Psoas muscle (tissue), 8 donors: Measurements from ENCODE around the gene PDE1C. TPM values are rescaled to one million over a fixed set of nuclear protein-coding genes. Genes with fewer than 3 reads are reported as not detected.

Source experiments
- ATAC-seq, 4 donors: fragments of 200-7000 bp; cut with Tn5 transposase; one replicate each; pipeline ENCODE4 v1.9.1; 2020; ENCODE audit warnings: moderate library complexity in 3 of 4, mild to moderate bottlenecking in 2 of 4
- DNase-seq, 2 donors: peaks; one replicate each; pipeline ENCODE4 v3.0.0-alpha.2; 2020
- H3K27ac ChIP-seq: fragments of 200-600 bp; one replicate; pipeline ENCODE4 v1.8.0; 2022
- H3K27me3 ChIP-seq, 3 donors: fragments of 200-600 bp in 1 of 3; one replicate each; pipeline versions ENCODE4 v1.6.1 to v1.8.0; 2013 to 2022; ENCODE audit warnings: low read length in 2 of 3, mild to moderate bottlenecking in 2 of 3, moderate library complexity in 1 of 3; ENCODE audit not compliant: insufficient read depth in 3 of 3
- H3K36me3 ChIP-seq, 2 donors: fragments of 200-600 bp in 1 of 2; one replicate each; pipeline versions ENCODE4 v1.6.1 to v1.8.0; 2013 to 2022; ENCODE audit warnings: low read depth in 1 of 2, mild to moderate bottlenecking in 1 of 2, moderate library complexity in 1 of 2; ENCODE audit not compliant: insufficient read depth in 1 of 2
- H3K4me1 ChIP-seq: fragments of 200-600 bp; one replicate; pipeline ENCODE4 v1.8.0; 2022
- H3K4me3 ChIP-seq: fragments of 200-600 bp; one replicate; pipeline ENCODE4 v1.8.0; 2022; ENCODE audit warnings: mild to moderate bottlenecking
- H3K9me3 ChIP-seq: fragments of 200-600 bp; one replicate; pipeline ENCODE4 v1.8.0; 2022
- WGBS, 3 donors: extraction: QIAGEN DNeasy Blood & Tissue Kit; methylation state at CpG; one replicate each; pipeline versions ENCODE4 v1.1.6 to v1.1.7; 2013; 5-methylcytosine and 5-hydroxymethylcytosine counted together
- intact Hi-C, 2 donors: fragments of 100-400 bp; cut with DNase I; formaldehyde crosslinking; loops; one replicate each; pipeline versions ENCODE4 v1.11.0 to v1.14.2; 2022
- polyA plus RNA-seq, 3 donors: library from polyadenylated mRNA; stranded (reverse); fragments of 200-250 nt; gene quantifications; one replicate each; pipeline ENCODE4 v1.2.3, GENCODE V29; 2013
- total RNA-seq, 4 donors: library from RNA; stranded (reverse); fragmentation: NEBNext Ultra II Directional in 2 of 4; extraction: Animal tissue kit (Norgen Biotek cat#: 25700) in 2 of 4; gene quantifications; one replicate each; pipeline versions ENCODE4 v1.2.1 to v1.2.4, GENCODE V29; 2021 to 2023
- TF ChIP-seq, protein P1 (sequence below): fragments of 200-600 bp; IDR thresholded peaks from one replicate; pipeline ENCODE4 v1.8.0; 2022; ENCODE audit warnings: antibody characterized with exemption
- donor health status: healthy with polysubstance abuse.
- donor health status: DM: no; HTN: no; CAD: no; lungs with moderate emphysema.
- donor health status: Bipolar disorder and iron deficiency.
- donor health status: healthy.
- donor health status: DM: yes; HTN: yes; CAD: no.
- donor health status: DM: no; HTN: no; CAD: no.
- donor health status: DM: no; HTN: no; CAD: no.
- donor health status: DM: yes; HTN: yes; CAD: no.

The PDE1C gene
- total and polyA plus RNA-seq, 7 donors: 0.20 to 1.9 (median 0.64) TPM

DNA sequence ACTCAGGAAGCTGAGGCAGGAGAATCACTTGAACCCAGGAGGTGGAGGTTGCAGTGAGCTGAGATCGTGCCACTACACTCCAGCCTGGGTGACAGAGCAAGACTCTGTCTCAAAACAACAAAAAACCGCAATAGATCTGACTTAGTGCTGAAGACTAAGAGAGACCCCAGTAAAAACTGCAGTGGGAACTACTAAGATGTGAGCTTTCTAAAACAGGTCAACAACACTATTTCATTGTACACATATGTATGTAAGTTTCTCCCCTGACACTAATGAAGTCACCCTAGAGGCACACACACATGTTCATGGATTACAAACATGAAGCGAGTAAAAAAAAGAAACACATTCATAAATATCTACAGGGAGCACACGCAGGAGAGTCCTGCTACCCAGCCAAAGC is 68.3 kb downstream of the PDE1C start:
- H3K4me1 ChIP-seq: no peaks in the 10 kb centered on the region
- H3K36me3 ChIP-seq: no peaks in the 10 kb centered on the region
- intact Hi-C loops: no loop called here
- no peak overlapping the region for H3K4me3 ChIP-seq
- ATAC-seq (no peak), DNase-seq (no peak)
- 90 to 93% (median 93%) methylated on average over 4 of the region's 4 CpGs for WGBS, 3 donors
- TF ChIP-seq, protein P1, sequence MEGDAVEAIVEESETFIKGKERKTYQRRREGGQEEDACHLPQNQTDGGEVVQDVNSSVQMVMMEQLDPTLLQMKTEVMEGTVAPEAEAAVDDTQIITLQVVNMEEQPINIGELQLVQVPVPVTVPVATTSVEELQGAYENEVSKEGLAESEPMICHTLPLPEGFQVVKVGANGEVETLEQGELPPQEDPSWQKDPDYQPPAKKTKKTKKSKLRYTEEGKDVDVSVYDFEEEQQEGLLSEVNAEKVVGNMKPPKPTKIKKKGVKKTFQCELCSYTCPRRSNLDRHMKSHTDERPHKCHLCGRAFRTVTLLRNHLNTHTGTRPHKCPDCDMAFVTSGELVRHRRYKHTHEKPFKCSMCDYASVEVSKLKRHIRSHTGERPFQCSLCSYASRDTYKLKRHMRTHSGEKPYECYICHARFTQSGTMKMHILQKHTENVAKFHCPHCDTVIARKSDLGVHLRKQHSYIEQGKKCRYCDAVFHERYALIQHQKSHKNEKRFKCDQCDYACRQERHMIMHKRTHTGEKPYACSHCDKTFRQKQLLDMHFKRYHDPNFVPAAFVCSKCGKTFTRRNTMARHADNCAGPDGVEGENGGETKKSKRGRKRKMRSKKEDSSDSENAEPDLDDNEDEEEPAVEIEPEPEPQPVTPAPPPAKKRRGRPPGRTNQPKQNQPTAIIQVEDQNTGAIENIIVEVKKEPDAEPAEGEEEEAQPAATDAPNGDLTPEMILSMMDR: no peak
- H3K9me3 ChIP-seq: peaks cover 7% of the 10 kb centered on the region
- no peak overlapping the region for H3K27ac ChIP-seq
- no peaks in the 10 kb centered on the region for H3K27me3 ChIP-seq

DNA sequence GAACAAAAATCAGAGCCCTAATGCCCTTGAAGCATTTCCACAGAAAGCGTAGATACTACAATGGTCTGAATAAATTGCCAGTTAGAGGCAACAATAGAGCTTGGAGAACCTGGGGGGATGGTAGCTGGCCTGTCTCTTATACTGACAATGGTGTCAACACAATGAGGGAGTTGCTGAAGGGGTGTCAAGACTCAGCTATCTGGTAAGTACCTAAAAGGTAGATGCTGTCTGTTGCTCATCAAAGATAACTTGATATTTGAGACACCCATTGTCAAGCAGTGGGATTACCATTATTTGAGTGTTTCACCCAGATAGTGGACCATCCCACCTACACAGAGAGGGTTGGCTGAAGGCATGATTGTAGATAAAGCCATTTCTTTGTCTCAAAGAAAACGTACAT is 72.8 kb downstream of the PDE1C start:
- Histone ChIP-seq H3K4me3 (no peak overlapping the region), H3K27ac (no peak overlapping the region), H3K36me3 (no peaks in the 10 kb centered on the region), H3K27me3 (no peaks in the 10 kb centered on the region), H3K4me1 (no peaks in the 10 kb centered on the region), H3K9me3 (peaks cover 6% of the 10 kb centered on the region)
- TF ChIP-seq, protein P1: no peak
- no peak for DNase-seq
- intact Hi-C loops: no loop called here
- ATAC-seq: no peak
- 77 to 89% (median 81%) methylated on average over 2 of the region's 2 CpGs for WGBS, 3 donors

DNA sequence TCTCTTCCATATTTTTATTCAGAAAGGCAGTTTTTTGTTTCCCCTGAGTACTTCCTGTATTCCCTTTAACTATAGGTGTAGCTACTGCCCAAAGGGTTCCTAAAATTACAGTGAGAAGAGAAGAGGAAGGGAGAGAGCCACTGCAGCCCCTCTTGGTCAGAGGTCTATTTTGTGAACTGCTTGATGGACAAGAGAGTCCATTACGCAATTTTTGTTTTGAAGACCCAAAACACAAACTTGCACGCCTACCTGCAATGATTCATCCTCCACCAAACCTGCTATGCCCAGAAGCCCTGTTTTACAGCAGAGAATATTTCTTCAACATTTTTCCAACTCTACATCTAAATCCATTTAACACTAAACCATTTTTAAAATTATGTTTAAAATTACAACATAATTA is 75.1 kb downstream of the PDE1C start:
- Histone ChIP-seq H3K27me3 (no peaks in the 10 kb centered on the region), H3K36me3 (no peaks in the 10 kb centered on the region), H3K9me3 (no peaks in the 10 kb centered on the region), H3K27ac (no peak overlapping the region), H3K4me3 (no peak overlapping the region), H3K4me1 (no peaks in the 10 kb centered on the region)
- 90 to 94% (median 92%) methylated on average over 2 of the region's 2 CpGs for WGBS, 3 donors
- TF ChIP-seq, protein P1: no peak
- no peak for DNase-seq
- no peak for ATAC-seq
- intact Hi-C loops: no loop called here

GRCh38 chr7:31991846-31992245 is 78.4 kb downstream of the PDE1C start:
- DNase-seq (no peak), ATAC-seq (no peak)
- 57 to 68% (median 65%) methylated on average over 3 of the region's 3 CpGs for WGBS, 3 donors
- Histone ChIP-seq H3K27me3 (no peaks in the 10 kb centered on the region), H3K27ac (no peak overlapping the region), H3K4me3 (no peak overlapping the region), H3K9me3 (no peaks in the 10 kb centered on the region), H3K36me3 (no peaks in the 10 kb centered on the region), H3K4me1 (no peaks in the 10 kb centered on the region)
- TF ChIP-seq, protein P1: no peak
- intact Hi-C loops: no loop called here

GRCh38 chr7:31991406-31991805 is 78.8 kb downstream of the PDE1C start:
- intact Hi-C loops: no loop called here
- no peak for ATAC-seq
- Histone ChIP-seq H3K27me3 (no peaks in the 10 kb centered on the region), H3K4me1 (no peaks in the 10 kb centered on the region), H3K27ac (no peak overlapping the region), H3K4me3 (no peak overlapping the region), H3K9me3 (no peaks in the 10 kb centered on the region), H3K36me3 (no peaks in the 10 kb centered on the region)
- no peak for DNase-seq
- TF ChIP-seq, protein P1: no peak
- WGBS, 3 donors: 87 to 94% (median 87%) methylated on average over 3 of the region's 3 CpGs
